NCI-H2196 treated with DMSO at 0.1 percent for 48 hours (cell line): ENCODE measurements around the gene TCEA3.

Experiments used
- DNase-seq: peaks from one replicate; lab custom pipeline; 2025; ENCODE audit not compliant: unreplicated experiment; lab: John Stamatoyannopoulos, UW

Gene TCEA3

GRCh38 chr1:23424293-23425192, at the start of gene TCEA3:
Gene TCEA3 (minus strand): TSS chr1:23424748. CDS start chr1:23424633, 115 bp downstream.
- no peak for DNase-seq

GRCh38 chr1:23473037-23473800, 48.7 kb upstream of the TCEA3 start:
- no peak for DNase-seq

GRCh38 chr1:23472351-23473036, 47.9 kb upstream of the TCEA3 start:
- DNase-seq = no peak

GRCh38 chr1:23471473-23472075, 47.0 kb upstream of the TCEA3 start:
- no peak for DNase-seq

GRCh38 chr1:23470282-23471070, 45.9 kb upstream of the TCEA3 start:
- DNase-seq = no peak

- DNase-seq = no peak
These were observed 44.9 kb upstream of the TCEA3 start for GRCh38 chr1:23469372-23469982.

GRCh38 chr1:23466423-23466989, 42.0 kb upstream of the TCEA3 start:
- DNase-seq = no peak

- DNase-seq = no peak
These were observed 38.7 kb upstream of the TCEA3 start for GRCh38 chr1:23463286-23463685.

GRCh38 chr1:23462766-23463165, 38.2 kb upstream of the TCEA3 start:
- DNase-seq = no peak

GRCh38 chr1:23461050-23461449, 36.5 kb upstream of the TCEA3 start:
- DNase-seq = no peak

- no peak for DNase-seq
These were observed 36.0 kb upstream of the TCEA3 start for GRCh38 chr1:23460519-23460918.

- no peak for DNase-seq
These were observed 34.8 kb upstream of the TCEA3 start for GRCh38 chr1:23459338-23459757.

- no peak for DNase-seq
These were observed 31.7 kb upstream of the TCEA3 start for GRCh38 chr1:23456226-23456625.

GRCh38 chr1:23453455-23454000, 29.0 kb upstream of the TCEA3 start:
- DNase-seq = no peak

GRCh38 chr1:23452011-23452411, 27.5 kb upstream of the TCEA3 start:
- peak; percentile 38 for DNase-seq

- no peak for DNase-seq
These were observed 26.9 kb upstream of the TCEA3 start for GRCh38 chr1:23451441-23451840.

GRCh38 chr1:23450894-23451293, 26.3 kb upstream of the TCEA3 start:
- DNase-seq = no peak

- DNase-seq = no peak
These were observed 25.4 kb upstream of the TCEA3 start for GRCh38 chr1:23449958-23450357.

GRCh38 chr1:23449306-23449705, 24.8 kb upstream of the TCEA3 start:
- DNase-seq = no peak
